ENCODE data around the gene G3BP2. TPM values are rescaled to one million over a fixed set of nuclear protein-coding genes. Genes with fewer than 3 reads are reported as not detected.

The G3BP2 gene
- total and polyA plus RNA-seq, 10 of the 15 experiments (the other 5 are each of a cell fraction or from before 2014, with no cell fraction given), result 22.2 to 176 (median 102) TPM

GRCh38 chr4:75671802-75672421 is 1.3 kb downstream of the G3BP2 start:
- ChIA-PET SMC1A (ENCODE audit: uncharacterized antibody, unreplicated experiment) (interaction anchor here (1.0 to 8.5 kb wide), 5 partner anchors 14 to 176 kb away, joined by 3 to 98 read pairs (median 4); partner anchors contain the start of gene USO1), RAD21 (ENCODE audit: unreplicated experiment) (interaction anchor here (1.6 to 3.7 kb wide), 2 partner anchors 26 to 52 kb away, joined by 3 to 28 read pairs; partner anchors contain the start of gene USO1), POLR2A (interaction anchor here (0.9 to 8.7 kb wide), 5 partner anchors 12 to 158 kb away, joined by 3 to 72 read pairs (median 5); partner anchors contain the start of genes RCHY1, THAP6 and USO1), CTCF (interaction anchor here (0.8 to 7.0 kb wide), 7 partner anchors 11 to 56 kb away, joined by 3 to 40 read pairs (median 9); partner anchors contain the start of gene USO1)
- Histone ChIP-seq H3K9me3 (replicated peaks; ENCODE audit: control insufficient read depth, insufficient read depth, low read length) (no peaks in the 10 kb centered on the region), H3K27ac (ENCODE audit: control insufficient read depth, insufficient read depth) (peak overlapping the region; percentile 92), H3K27me3 (replicated peaks in 1 of 2; ENCODE audit: control insufficient read depth in 2 of 2, insufficient read depth in 2 of 2, low read length in 1 of 2) (no peaks in the 10 kb centered on the region), H3K4me3 (peak overlapping the region; percentile 77), H3K36me3 (ENCODE audit: control insufficient read depth in 2 of 2, insufficient read depth in 2 of 2, low read length in 1 of 2) (no peaks in the 10 kb centered on the region), H3K9ac (ENCODE audit: control insufficient read depth, insufficient read depth, low read length) (peak overlapping the region; percentile 95), H3K4me1 (ENCODE audit: control insufficient read depth, insufficient read depth, low read length) (peaks cover 5% of the 10 kb centered on the region; the same call in 1 of the 2 replicates), H4K20me1 (ENCODE audit: control insufficient read depth, insufficient read depth) (peaks cover 4% of the 10 kb centered on the region; the same call in 1 of the 2 replicates), H2AFZ (ENCODE audit: control insufficient read depth, low read depth, low read length) (peak overlapping the region; percentile 34; the same call in 1 of the 2 replicates), H3K79me2 (ENCODE audit: control insufficient read depth, insufficient read depth, low read length) (peaks cover 65% of the 10 kb centered on the region), H3K4me2 (ENCODE audit: control insufficient read depth, insufficient read depth) (peak overlapping the region; percentile 91)
- intact Hi-C loops (cut with micrococcal nuclease; ENCODE audit: unreplicated experiment), result loop anchor here (2.0 kb wide), 1 partner anchor 27 kb away; no protein-coding TSS in a partner anchor
- FAIRE-seq (no peak), DNase-seq (ENCODE audit: low read depth, low spot score) (no peak), ATAC-seq (no peak)
- in situ Hi-C loops (cut with MboI), result no loop called here
- TF ChIP-seq NFYA (IDR thresholded peaks at IDR 0.05; ENCODE audit: borderline replicate concordance, low read depth, low read length) (no peak), SRF (IDR thresholded peaks at IDR 0.05; ENCODE audit: low read depth in 2 of 2, low read length in 2 of 2) (peak in 1 of 2 experiments; percentile 69; a peak in 2 of 4 replicates), MXI1 (IDR thresholded peaks at IDR 0.05; ENCODE audit: low read depth, low read length) (no peak), WRNIP1 (IDR thresholded peaks at IDR 0.05; ENCODE audit: borderline replicate concordance, low read depth, low read length) (peak; percentile 65; the same call in 1 of the 2 replicates), PAX8 (IDR thresholded peaks at IDR 0.05) (0 out of 2 replicates have a peak, but pooled peaks have one; percentile 61)
- WGBS (ENCODE audit: insufficient coverage, insufficient replicate concordance, low lambda C conversion rate, missing lambda C conversion rate), result 11% methylated on average over 10 of the region's 10 CpGs
- BruUV-seq (replicated peaks), result no TSS peak
